Mucosa of gallbladder (tissue), 1 donor: ENCODE results near the gene CHN2. TPM values are rescaled to one million over a fixed set of nuclear protein-coding genes. Genes with fewer than 3 reads are reported as not detected.

Experiments used
- total RNA-seq: library from RNA; stranded (reverse); gene quantifications from one replicate; pipeline ENCODE4 v1.2.1, GENCODE V29; 2021
- donor health status: DM: no; HTN: no; CAD: no.

CHN2 gene
- total RNA-seq, 1 donor from 2014 or later: 24.7 TPM

Other genes starting within 250 kb of the CHN2 start
- 1.4 TPM for gene TRIL, start 236.4 kb upstream of the CHN2 start, total RNA-seq
- gene CPVL, start 48.2 kb upstream of the CHN2 start, total RNA-seq: 22.6 TPM